GM23338 (cell line): ENCODE measurements around the gene ABHD16A. TPM values are rescaled to one million over a fixed set of nuclear protein-coding genes. Genes with fewer than 3 reads are reported as not detected.

ENCODE experiments used
- ATAC-seq: fragments of 200-7000 bp; cut with Tn5 transposase; 3 replicates; pipeline ENCODE4 v1.9.1; 2020
- DNase-seq: peaks from one replicate; pipeline ENCODE4 v3.0.0-alpha.2; 2015; ENCODE audit warnings: low spot score
- H2AFZ ChIP-seq: fragments of 200-600 bp; sonication (generic); 2 replicates; pipeline ENCODE4 v1.8.0; 2016; ENCODE audit warnings: antibody characterized with exemption, mild to moderate bottlenecking, moderate library complexity
- H3F3A ChIP-seq: fragments of 200-600 bp; sonication (generic); replicated peaks from 2 replicates; pipeline ENCODE4 v1.8.0; 2017; ENCODE audit warnings: antibody characterized with exemption, mixed run types, low read depth
- H3K27ac ChIP-seq: fragments of 200-600 bp; sonication (generic); 2 replicates; pipeline ENCODE4 v1.6.1; 2016; ENCODE audit warnings: low read depth
- H3K27me3 ChIP-seq: fragments of 200-600 bp; sonication (generic); 2 replicates; pipeline ENCODE4 v1.8.0; 2016; ENCODE audit warnings: mild to moderate bottlenecking, mixed run types, moderate library complexity; ENCODE audit not compliant: insufficient read depth
- H3K36me3 ChIP-seq: fragments of 200-600 bp; sonication (generic); 2 replicates; pipeline ENCODE4 v1.8.0; 2016; ENCODE audit warnings: mild to moderate bottlenecking; ENCODE audit not compliant: insufficient read depth
- H3K4me1 ChIP-seq: fragments of 200-600 bp; sonication (generic); 2 replicates; pipeline ENCODE4 v1.8.0; 2016; ENCODE audit warnings: mild to moderate bottlenecking, moderate library complexity; ENCODE audit not compliant: insufficient read depth
- H3K4me2 ChIP-seq: fragments of 200-600 bp; sonication (generic); 2 replicates; pipeline ENCODE4 v1.7.1; 2017; ENCODE audit warnings: mixed run types
- H3K4me3 ChIP-seq: fragments of 200-600 bp; sonication (generic); 2 replicates; pipeline ENCODE4 v1.6.1; 2016; ENCODE audit warnings: mixed run types
- H3K79me2 ChIP-seq: fragments of 200-600 bp; sonication (generic); replicated peaks from 2 replicates; pipeline ENCODE4 v1.8.0; 2017; ENCODE audit warnings: mild to moderate bottlenecking; ENCODE audit not compliant: insufficient read depth
- H3K9me2 ChIP-seq: fragments of 200-600 bp; sonication (generic); 2 replicates; pipeline ENCODE4 v1.8.0; 2017; ENCODE audit not compliant: insufficient read depth
- H4K20me1 ChIP-seq: fragments of 200-600 bp; sonication (generic); replicated peaks from 2 replicates; pipeline ENCODE4 v1.8.0; 2017; ENCODE audit warnings: mild to moderate bottlenecking; ENCODE audit not compliant: insufficient read depth
- H3K27ac Mint-ChIP-seq: 2 replicates; pipeline ENCODE4 v1.8.0; 2020; ENCODE audit warnings: inconsistent platforms, mild to moderate bottlenecking, moderate library complexity, mixed read lengths
- H3K27me3 Mint-ChIP-seq: 3 replicates; pipeline ENCODE4 v1.8.0; 2022; ENCODE audit warnings: low read depth, mild to moderate bottlenecking, moderate library complexity, mixed read lengths, inconsistent platforms; ENCODE audit not compliant: insufficient read depth, poor library complexity
- H3K36me3 Mint-ChIP-seq: 3 replicates; pipeline ENCODE4 v1.8.0; 2021; ENCODE audit warnings: low read depth, mild to moderate bottlenecking, inconsistent platforms, moderate library complexity, mixed read lengths
- H3K4me1 Mint-ChIP-seq: 3 replicates; pipeline ENCODE4 v1.8.0; 2020; ENCODE audit warnings: mild to moderate bottlenecking, inconsistent platforms, mixed read lengths
- H3K4me3 Mint-ChIP-seq: 3 replicates; pipeline ENCODE4 v1.8.0; 2021; ENCODE audit warnings: moderate library complexity, mild to moderate bottlenecking, inconsistent platforms, mixed read lengths
- H3K9me3 Mint-ChIP-seq: 3 replicates; pipeline ENCODE4 v1.8.0; 2020; ENCODE audit warnings: moderate library complexity, mild to moderate bottlenecking, inconsistent platforms, mixed read lengths
- CREB1 ChIP-seq: fragments of 250-450 bp; sonication (Bioruptor Pico); IDR thresholded peaks from 2 replicates; pipeline ENCODE4 v1.5.0; 2020; ENCODE audit warnings: low read depth, mild to moderate bottlenecking, moderate library complexity
- CTCF ChIP-seq, 2 experiments: fragments of 200-600 bp in 1 of 2; sonication (generic) in 1 of 2; conservative IDR thresholded peaks; 2 replicates each; pipeline versions ENCODE4 v1.5.1 to v1.6.1; 2016 to 2017; ENCODE audit warnings: antibody characterized with exemption in 2 of 2, low read depth in 2 of 2, mild to moderate bottlenecking in 2 of 2, moderate library complexity in 1 of 2
- EZH2 ChIP-seq: fragments of 200-600 bp; sonication (generic); IDR thresholded peaks from one replicate; pipeline ENCODE4 v1.8.0; 2017; ENCODE audit warnings: antibody characterized with exemption, mild to moderate bottlenecking, low read depth; ENCODE audit not compliant: unreplicated experiment
- REST ChIP-seq: IDR thresholded peaks from one replicate; pipeline ENCODE4 v1.6.1; 2018; ENCODE audit warnings: antibody characterized with exemption; ENCODE audit not compliant: unreplicated experiment
- STAT1 ChIP-seq: IDR thresholded peaks from one replicate; pipeline ENCODE4 v1.6.1; 2016; ENCODE audit warnings: antibody characterized with exemption; ENCODE audit not compliant: unreplicated experiment
- ZNF331 ChIP-seq: fragments of 250-450 bp; sonication (Bioruptor Pico); IDR thresholded peaks from 2 replicates; pipeline ENCODE4 v1.5.0; 2020; ENCODE audit warnings: low read depth, mild to moderate bottlenecking, moderate library complexity
- ZNF462 ChIP-seq: fragments of 250-450 bp; sonication (Bioruptor Pico); IDR thresholded peaks from 2 replicates; pipeline ENCODE4 v1.5.0; 2020; ENCODE audit warnings: mild to moderate bottlenecking, moderate library complexity
- polyA plus RNA-seq: library from polyadenylated mRNA; unstranded; fragments of >200 nt; fragmentation: Nextera tagmentation; extraction: Ambion mirVana; gene quantifications from 2 replicates; pipeline ENCODE4 v1.2.1, GENCODE V29; 2016
- total RNA-seq: library from RNA; depleted of rRNA; stranded (reverse); fragments of >200 nt; shearing (Covaris generic); gene quantifications from 2 replicates; pipeline ENCODE4 v1.2.3, GENCODE V29; 2014

ABHD16A gene
- total and polyA plus RNA-seq, 2 experiments from 2014 or later = 26.9 to 37.0 TPM

- Histone ChIP-seq H3K27ac (no peak overlapping the region), H3K79me2 (no peaks in the 10 kb centered on the region), H2AFZ (peak overlapping the region; percentile 100), H3K4me1 (peaks cover 29% of the 10 kb centered on the region), H3K4me3 (peak overlapping the region; percentile 14; the same call in 1 of the 2 replicates), H3K36me3 (no peaks in the 10 kb centered on the region), H3K4me2 (peak overlapping the region; percentile 71), H3K9me2 (no peaks in the 10 kb centered on the region), H3F3A (no peaks in the 10 kb centered on the region), H4K20me1 (no peaks in the 10 kb centered on the region), H3K27me3 (no peaks in the 10 kb centered on the region)
- Mint-ChIP-seq H3K9me3 (no peaks in the 10 kb centered on the region), H3K27me3 (peaks cover 14% of the 10 kb centered on the region), H3K36me3 (no peaks in the 10 kb centered on the region; the same call in 2 of the 3 replicates), H3K27ac (no peak overlapping the region), H3K4me1 (peaks cover 38% of the 10 kb centered on the region), H3K4me3 (no peak overlapping the region; the same call in 2 of the 3 replicates)
- TF ChIP-seq STAT1 (no peak), EZH2 (no peak), REST (no peak), ZNF462 (CRISPR knock-in tag) (no peak), CREB1 (CRISPR knock-in tag) (no peak), CTCF (conservative IDR thresholded peaks at IDR 0.05; ENCODE audit: low read depth in 2 of 2) (no peak), ZNF331 (CRISPR knock-in tag) (no peak)
- ATAC-seq (no peak), DNase-seq (no peak)
Observed at GRCh38 chr6:31713465-31713864, 10.3 kb upstream of the ABHD16A start.
